ENCODE results near the gene MAML3.

The MAML3 gene

GRCh38 chr4:139773560-139774318 is 380.2 kb downstream of the MAML3 start:
- no peak for ATAC-seq

DNA sequence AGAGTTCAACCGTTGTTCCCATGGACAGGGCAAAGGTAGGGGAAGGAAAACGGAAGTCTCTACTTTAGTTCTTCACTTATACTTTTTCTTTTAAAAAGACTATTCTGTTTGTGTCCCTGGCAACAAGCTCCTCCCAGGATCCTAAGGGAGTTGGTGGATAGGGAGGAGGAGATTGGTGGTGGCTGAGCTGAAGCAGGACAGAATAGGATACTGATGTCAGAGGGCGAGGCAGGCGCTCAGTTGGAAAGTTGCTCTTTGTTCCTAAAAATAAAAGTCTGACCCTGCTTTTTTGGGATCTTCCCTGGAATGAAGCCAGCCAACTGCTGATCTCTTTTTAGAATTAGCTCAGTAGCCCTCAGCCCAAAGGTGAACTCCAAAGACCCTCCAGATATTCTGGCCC is 383.6 kb downstream of the MAML3 start:
- no peak for ATAC-seq

GRCh38 chr4:139769364-139769763 is 384.6 kb downstream of the MAML3 start:
- ATAC-seq = no peak

GRCh38 chr4:139768896-139769295 is 385.1 kb downstream of the MAML3 start:
- ATAC-seq = no peak

GRCh38 chr4:139768366-139768765 is 385.6 kb downstream of the MAML3 start:
- ATAC-seq = no peak

DNA sequence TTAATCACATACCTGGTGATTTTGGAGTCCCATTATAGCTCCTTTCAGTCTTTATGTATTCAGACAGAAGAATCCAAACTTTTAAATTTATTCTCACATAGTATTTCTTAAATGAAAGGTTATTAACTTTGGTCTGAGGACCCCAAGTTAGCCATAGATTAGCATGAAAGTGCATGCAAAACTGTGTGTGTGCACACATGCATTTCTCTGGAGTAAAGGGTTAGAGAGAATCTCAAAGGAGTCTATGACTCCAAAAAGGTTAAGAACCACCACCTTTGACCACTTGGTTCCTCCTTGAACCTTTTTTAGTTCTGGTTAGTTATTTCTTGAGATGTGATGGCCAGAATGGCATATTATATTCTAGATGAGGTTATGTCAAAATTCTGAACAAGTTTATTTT is 386.4 kb downstream of the MAML3 start:
- ATAC-seq = no peak

DNA sequence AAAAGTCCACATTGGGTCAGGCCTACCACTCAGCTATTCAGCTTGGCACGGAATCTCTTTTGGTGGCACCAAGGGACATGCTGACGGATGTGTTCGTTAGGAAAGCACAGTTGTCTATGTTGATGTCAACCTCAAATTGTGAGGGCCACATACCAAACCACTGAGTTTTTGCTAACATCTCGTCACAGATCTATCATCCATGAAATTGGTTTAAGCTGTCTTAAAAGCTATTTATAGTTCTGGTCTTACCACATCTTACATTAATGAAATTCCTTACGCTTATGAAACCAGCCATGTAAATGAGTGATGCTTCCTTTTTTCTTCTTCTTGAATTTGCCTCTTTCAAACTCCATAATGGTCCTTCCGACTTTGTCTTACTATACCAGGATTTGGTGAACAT is 386.8 kb downstream of the MAML3 start:
- ATAC-seq = no peak

- no peak for ATAC-seq
Observed at GRCh38 chr4:139764686-139765310, 389.2 kb downstream of the MAML3 start.

DNA sequence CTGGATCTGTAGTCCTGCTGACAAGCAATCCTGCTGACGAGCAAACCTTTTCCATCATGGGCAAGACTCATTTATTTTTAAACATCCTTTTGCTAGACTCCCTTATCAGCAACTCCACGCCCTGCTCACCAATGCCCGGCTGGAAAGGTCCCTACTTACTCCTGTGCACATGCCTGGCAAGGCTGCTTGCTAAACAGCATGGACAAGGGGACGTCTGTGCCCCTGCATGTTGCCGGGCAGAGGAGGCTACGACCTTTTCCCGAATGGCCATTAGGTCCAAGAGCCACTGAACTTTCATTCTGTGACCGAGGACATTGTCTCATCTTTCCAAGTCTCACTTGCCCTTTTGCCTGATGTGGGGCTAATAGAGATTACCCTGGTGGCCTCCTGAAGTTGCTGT is 389.8 kb downstream of the MAML3 start:
- ATAC-seq = no peak

DNA sequence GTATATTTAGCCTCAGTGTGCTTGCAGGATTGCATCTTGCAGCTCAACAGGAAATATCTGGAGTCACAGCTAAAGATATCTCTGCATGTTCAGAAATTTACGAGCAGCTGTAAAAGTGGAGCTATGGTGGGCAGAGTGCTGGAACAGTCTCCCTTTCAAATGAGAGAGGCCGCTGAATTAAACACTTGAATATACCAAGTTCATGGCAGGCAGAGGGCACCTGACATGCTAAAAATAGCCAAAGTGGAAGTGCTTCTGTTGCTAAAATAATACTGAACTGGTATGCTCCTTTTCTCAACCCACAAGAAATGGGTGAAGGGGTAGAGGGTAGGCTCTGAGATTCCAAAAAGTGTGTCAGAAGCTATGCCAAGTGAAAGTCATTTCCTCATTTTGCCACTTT is 390.3 kb downstream of the MAML3 start:
- no peak for ATAC-seq

GRCh38 chr4:139763205-139763604 is 390.8 kb downstream of the MAML3 start:
- ATAC-seq = no peak

- ATAC-seq = no peak
Observed at GRCh38 chr4:139762720-139763119, 391.3 kb downstream of the MAML3 start.

DNA sequence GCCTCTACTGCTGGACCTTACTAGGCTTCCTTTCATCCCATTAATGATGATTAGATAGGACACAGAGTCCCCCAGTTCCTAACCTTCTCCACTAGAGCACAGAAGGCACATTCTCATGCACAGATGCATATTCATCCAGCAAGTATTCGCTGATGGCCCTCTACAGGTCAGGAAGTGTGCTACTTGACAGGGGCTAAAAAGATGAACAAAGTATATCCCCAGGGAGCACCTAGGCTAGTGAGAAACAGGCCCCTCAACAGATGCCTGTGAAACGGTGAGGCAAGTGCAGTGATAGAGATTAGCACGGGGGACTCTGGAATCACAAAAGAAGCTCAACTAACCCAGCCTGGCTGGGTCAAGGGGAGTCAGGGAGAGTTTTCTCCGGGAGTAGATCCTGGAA is 392.5 kb downstream of the MAML3 start:
- ATAC-seq = no peak

DNA sequence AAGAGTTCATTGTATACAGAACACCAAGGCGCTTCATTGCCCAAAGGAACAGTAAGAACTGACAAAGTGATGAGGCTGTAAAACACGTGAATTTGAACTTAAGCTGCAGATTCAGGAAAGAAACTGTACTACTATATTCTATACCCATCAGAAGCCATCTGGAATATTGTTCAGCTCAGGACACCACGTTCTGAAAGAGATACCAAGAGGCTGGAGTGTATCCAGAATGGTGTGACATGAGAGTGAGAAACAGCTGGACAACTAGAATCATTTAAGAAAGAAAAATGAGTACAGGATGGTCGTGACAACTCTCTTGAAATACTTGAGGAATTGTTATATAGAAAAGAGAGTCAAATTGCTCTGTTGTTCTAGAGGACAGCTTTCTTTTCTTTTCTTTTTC is 393.4 kb downstream of the MAML3 start:
- no peak for ATAC-seq

DNA sequence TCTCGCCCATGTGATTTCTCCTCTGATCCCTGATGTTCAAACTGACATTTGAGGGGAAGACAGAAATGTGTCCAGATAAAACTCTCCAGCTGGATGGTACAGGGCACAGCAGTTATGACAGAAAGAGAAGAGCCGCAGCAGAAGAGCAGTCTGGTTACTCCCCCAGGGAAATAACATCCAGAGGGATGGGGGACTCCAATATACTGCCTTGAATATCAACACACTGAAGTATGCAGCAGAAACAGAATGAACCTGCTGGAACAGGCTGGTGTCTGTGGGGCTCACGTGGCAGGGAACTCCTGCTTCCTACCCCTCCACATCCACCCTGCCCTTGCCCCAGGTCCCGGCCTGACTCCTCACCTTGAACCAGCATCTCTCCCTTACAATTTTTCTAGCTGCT is 394.9 kb downstream of the MAML3 start:
- no peak for ATAC-seq

- no peak for ATAC-seq
Observed at GRCh38 chr4:139756391-139757180, 397.4 kb downstream of the MAML3 start.

DNA sequence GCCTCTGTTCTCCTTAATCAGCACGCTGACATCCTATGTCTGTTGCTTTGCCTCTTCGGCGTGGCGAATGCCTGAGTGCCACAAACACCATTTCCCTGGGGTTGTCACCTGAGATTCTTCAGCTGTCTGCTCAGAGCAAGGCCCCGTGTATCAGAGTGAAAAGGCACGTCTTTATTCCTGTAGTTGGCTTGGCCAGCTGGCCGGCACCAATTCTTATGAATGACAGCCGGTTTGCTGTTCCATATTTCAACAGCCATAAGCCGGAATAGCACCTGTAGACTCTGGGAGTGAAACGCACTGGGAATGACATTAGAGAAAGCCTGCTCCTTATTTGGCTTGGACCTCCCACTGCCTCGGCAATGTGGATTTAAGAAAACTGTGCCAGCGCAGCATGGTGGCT is 399.0 kb downstream of the MAML3 start:
- ATAC-seq = no peak

GRCh38 chr4:139753686-139754085 is 400.3 kb downstream of the MAML3 start:
- no peak for ATAC-seq

- no peak for ATAC-seq
Observed at GRCh38 chr4:139749835-139750498, 404.0 kb downstream of the MAML3 start.

GRCh38 chr4:139749338-139749737 is 404.6 kb downstream of the MAML3 start:
- no peak for ATAC-seq

GRCh38 chr4:139746431-139747171 is 407.4 kb downstream of the MAML3 start:
- ATAC-seq = no peak

- no peak for ATAC-seq
Observed at GRCh38 chr4:139745111-139745639, 408.8 kb downstream of the MAML3 start.
